KBM-7 (cell line): ENCODE results near the gene RXRA.
"Not testable (repeated sequence)": the region's sequence is repeated elsewhere in the genome, so short reads cannot be mapped to it uniquely, and the experiment has no call there.

ENCODE experiments used
- DNase-seq: peaks from one replicate; pipeline ENCODE4 v3.0.0-alpha.2; 2015
- in situ Hi-C: fragments of 300-500 bp; cut with MboI; formaldehyde crosslinking; loops from 2 replicates; pipeline ENCODE4 v1.14.3; 2020; ENCODE audit warnings: low sequenced_read_pairs, low pct_unique_long_range_greater_than_20kb, mixed read lengths

RXRA gene

GRCh38 chr9:134306636-134307600, 19.3 kb upstream of the RXRA start:
- no peak for DNase-seq
- in situ Hi-C loops = no loop called here

GRCh38 chr9:134307674-134308638, 18.3 kb upstream of the RXRA start:
- DNase-seq = no peak
- in situ Hi-C loops = no loop called here

GRCh38 chr9:134308639-134309220, 17.5 kb upstream of the RXRA start:
- in situ Hi-C loops, DNase-seq: not testable (repeated sequence)

GRCh38 chr9:134313470-134313869, 12.8 kb upstream of the RXRA start:
- no peak for DNase-seq
- in situ Hi-C loops = no loop called here

GRCh38 chr9:134314039-134314949, 12.0 kb upstream of the RXRA start:
- in situ Hi-C loops = no loop called here
- no peak for DNase-seq

GRCh38 chr9:134314950-134315715, 11.1 kb upstream of the RXRA start:
- in situ Hi-C loops = no loop called here
- no peak for DNase-seq

GRCh38 chr9:134315716-134316448, 10.4 kb upstream of the RXRA start:
- no peak for DNase-seq
- in situ Hi-C loops = no loop called here

- in situ Hi-C loops = no loop called here
- no peak for DNase-seq
These were observed 9.7 kb upstream of the RXRA start for GRCh38 chr9:134316449-134317160.

- DNase-seq = no peak
- in situ Hi-C loops = no loop called here
These were observed 8.9 kb upstream of the RXRA start for GRCh38 chr9:134317400-134317789.

- DNase-seq = no peak
- in situ Hi-C loops = no loop called here
These were observed 8.4 kb upstream of the RXRA start for GRCh38 chr9:134317790-134318414.

GRCh38 chr9:134318481-134318891, 7.8 kb upstream of the RXRA start:
- DNase-seq = no peak
- in situ Hi-C loops = no loop called here

GRCh38 chr9:134318941-134319305, 7.3 kb upstream of the RXRA start:
- DNase-seq = no peak
- in situ Hi-C loops = no loop called here

GRCh38 chr9:134319306-134320125, 6.7 kb upstream of the RXRA start:
- no peak for DNase-seq
- in situ Hi-C loops = no loop called here

GRCh38 chr9:134320126-134320867, 6.0 kb upstream of the RXRA start:
- no peak for DNase-seq

More at GRCh38 chr9:134320126-134320867, 6.0 kb upstream of the RXRA start:
- in situ Hi-C loops = no loop called here
